ENCODE data around the gene SGPP2.

- TF ChIP-seq CTCF (IDR thresholded peaks at IDR 0.05; ENCODE audit: low read depth, low read length, poor library complexity, severe bottlenecking) (no peak), EZH2phosphoT487 (IDR thresholded peaks at IDR 0.05; ENCODE audit: borderline replicate concordance, low read length) (no peak)
Observed at GRCh38 chr2:222413295-222413911, 10.9 kb upstream of the SGPP2 start.

Measured in DOHH2 (cell line).